K562 (cell line): ENCODE data around the gene ZNF513. TPM values are rescaled to one million over a fixed set of nuclear protein-coding genes. Genes with fewer than 3 reads are reported as not detected.

Source experiments
- CBX3 ChIP-seq, 2 experiments: IDR thresholded peaks; 1 replicate in 1 of 2; 2 replicates in 1 of 2; pipeline ENCODE4 v1.6.1; 2012; ENCODE audit warnings: inconsistent platforms in 2 of 2, low read length in 2 of 2, borderline replicate concordance in 1 of 2, control low read depth in 1 of 2
- CCAR2 ChIP-seq: fragments of 200-400 bp; formaldehyde crosslinking; IDR thresholded peaks from 2 replicates; pipeline ENCODE4 v1.6.1; 2017; ENCODE audit warnings: mild to moderate bottlenecking, low read depth, low read length
- CEBPG ChIP-seq, 3 experiments: fragments of 200-800 bp in 1 of 3; sonication (Bioruptor generic) in 1 of 3; sonication (generic) in 1 of 3; formaldehyde crosslinking in 1 of 3; IDR thresholded peaks in 2 of 3; conservative IDR thresholded peaks in 1 of 3; 2 replicates each; pipeline versions ENCODE4 v1.6.1 to v1.8.0; 2016 to 2022; ENCODE audit warnings: missing compliant biosample characterization in 2 of 3, missing genetic modification characterization in 2 of 3, mild to moderate bottlenecking in 1 of 3, missing genetic modification reagents in 1 of 3
- CHAMP1 ChIP-seq: fragments of 450-650 bp; IDR thresholded peaks from 2 replicates; pipeline ENCODE4 v1.6.1; 2016; ENCODE audit warnings: mild to moderate bottlenecking
- GABPA ChIP-seq: fragments of 200-800 bp; sonication (Bioruptor generic); conservative IDR thresholded peaks from 2 replicates; pipeline ENCODE4 v1.6.1; 2016; ENCODE audit warnings: low read depth, missing genetic modification characterization, missing compliant biosample characterization
- IRF1 ChIP-seq: sonication (generic); formaldehyde crosslinking; IDR thresholded peaks from 2 replicates; pipeline ENCODE4 v1.8.0; 2022; ENCODE audit warnings: missing genetic modification reagents, mild to moderate bottlenecking, borderline replicate concordance
- MCM5 ChIP-seq: fragments of 450-650 bp; IDR thresholded peaks from 2 replicates; pipeline ENCODE4 v1.6.1; 2016; ENCODE audit warnings: low read depth
- NRF1 ChIP-seq, 2 experiments: fragments of 450-650 bp; IDR thresholded peaks in 1 of 2; conservative IDR thresholded peaks in 1 of 2; 2 replicates each; pipeline ENCODE4 v1.6.1; 2014; ENCODE audit warnings: mild to moderate bottlenecking in 2 of 2
- OTX1 ChIP-seq: fragments of 450-650 bp; formaldehyde crosslinking; IDR thresholded peaks from 2 replicates; pipeline ENCODE4 v1.4.0; 2022; ENCODE audit warnings: mild to moderate bottlenecking
- POLR2A ChIP-seq: fragments of 450-650 bp; conservative IDR thresholded peaks from 2 replicates; pipeline ENCODE4 v1.6.1; 2016
- POLR2B ChIP-seq: fragments of 450-650 bp; IDR thresholded peaks from 2 replicates; pipeline ENCODE4 v1.6.1; 2018; ENCODE audit warnings: low read depth; ENCODE audit not compliant: partially characterized antibody
- SUPT5H ChIP-seq: fragments of 450-650 bp; IDR thresholded peaks from 2 replicates; pipeline ENCODE4 v1.6.1; 2016
- THRB ChIP-seq: fragments of 450-650 bp; formaldehyde crosslinking; conservative IDR thresholded peaks from 2 replicates; pipeline ENCODE4 v1.4.0; 2022; ENCODE audit warnings: mild to moderate bottlenecking, missing genetic modification characterization
- ZNF140 ChIP-seq: fragments of 250-450 bp; sonication (Bioruptor Pico); IDR thresholded peaks from 2 replicates; pipeline ENCODE4 v1.8.0; 2021; ENCODE audit warnings: moderate library complexity, mild to moderate bottlenecking, inconsistent platforms
- ZNF165 ChIP-seq: fragments of 250-450 bp; sonication (Bioruptor Pico); IDR thresholded peaks from 2 replicates; pipeline ENCODE4 v1.4.0; 2020; ENCODE audit warnings: borderline replicate concordance
- ZNF311 ChIP-seq: fragments of 250-450 bp; sonication (Bioruptor Pico); IDR thresholded peaks from 2 replicates; pipeline ENCODE4 v1.4.0; 2020; ENCODE audit warnings: mild to moderate bottlenecking, moderate library complexity
- ZNF778 ChIP-seq: fragments of 450-650 bp; formaldehyde crosslinking; IDR thresholded peaks from 2 replicates; pipeline ENCODE4 v1.4.0; 2020; ENCODE audit warnings: mild to moderate bottlenecking, moderate library complexity
- polyA plus RNA-seq, 8 experiments: library from polyadenylated mRNA; depleted of rRNA in 4 of 8; stranded (reverse) in 5 of 8; unstranded in 3 of 8; fragments of >200 nt; fragmentation: Nextera tagmentation in 2 of 8; fragmentation: Illumina TruSeq in 1 of 8; extraction: Ambion mirVana in 2 of 8; extraction: Trizol in 1 of 8; gene quantifications; 2 replicates each; pipeline versions ENCODE4 v1.2.1 to v1.2.3, GENCODE V29; 2011 to 2014; ENCODE audit warnings: inconsistent platforms in 1 of 8, missing spikeins in 1 of 8
- total RNA-seq, 7 experiments: library from RNA; depleted of rRNA in 6 of 7; stranded (reverse); fragments of >200 nt in 6 of 7; fragmentation: Illumina TruSeq in 2 of 7; extraction: Trizol in 2 of 7; gene quantifications; 2 replicates each; pipeline versions ENCODE4 v1.2.1 to v1.2.3, GENCODE V29; 2011 to 2021; ENCODE audit warnings: low replicate concordance in 1 of 7
- TF ChIP-seq, protein P1 (sequence below): sonication (generic); formaldehyde crosslinking; IDR thresholded peaks from 2 replicates; pipeline ENCODE4 v1.9.0; 2022; ENCODE audit warnings: mild to moderate bottlenecking, missing genetic modification reagents
- TF ChIP-seq, protein P2 (sequence below), 2 experiments: fragments of 450-650 bp; IDR thresholded peaks; 2 replicates each; pipeline ENCODE4 v1.6.1; 2018; ENCODE audit warnings: mild to moderate bottlenecking in 2 of 2, low read depth in 1 of 2; ENCODE audit not compliant: partially characterized antibody in 2 of 2

ZNF513 gene
- total and polyA plus RNA-seq, 9 of the 15 experiments (the other 6 are each of a cell fraction or from before 2014, with no cell fraction given), result 0.04 to 13.6 (median 4.4) TPM

DNA sequence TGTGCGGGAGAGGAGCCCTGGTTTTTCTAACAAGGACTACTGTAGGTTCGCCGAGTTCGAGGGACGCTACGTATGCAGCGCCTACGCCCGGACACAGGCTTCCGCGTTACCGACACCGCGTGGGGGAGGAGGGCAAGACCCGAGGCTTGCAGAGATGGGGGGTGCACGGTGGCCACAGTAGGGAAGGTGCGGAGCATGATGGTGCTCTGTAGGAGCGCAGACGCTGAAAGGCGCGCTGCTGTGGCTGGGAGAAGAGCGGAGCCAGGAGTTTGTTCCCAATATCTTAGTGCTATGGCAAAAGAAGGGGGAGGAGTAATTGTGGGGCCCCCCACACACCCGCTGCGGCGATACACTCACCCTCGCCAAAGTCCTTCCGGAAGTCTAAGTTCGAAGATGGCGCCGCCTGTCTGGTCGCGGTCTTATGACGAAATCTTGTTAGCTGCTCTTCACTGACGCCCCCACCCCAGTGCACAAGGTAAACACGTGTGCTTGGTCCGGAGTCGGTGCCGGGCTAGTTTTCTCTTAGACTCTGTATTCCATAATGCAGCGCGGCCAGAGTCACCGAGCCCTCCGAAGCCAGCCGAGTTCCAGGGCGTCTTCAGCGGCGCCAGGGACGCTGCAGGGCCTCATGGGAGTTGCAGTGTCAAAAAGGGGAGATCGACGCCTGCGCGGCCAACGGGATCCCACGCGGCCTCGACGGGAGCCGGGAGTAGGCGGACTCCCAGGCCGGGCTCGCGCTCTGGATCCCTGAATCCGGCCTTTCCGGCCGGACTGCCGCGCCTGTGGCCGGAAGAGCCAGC is 24.0 kb downstream of the ZNF513 start, which contains the start of gene GTF3C2 (continued):
- TF ChIP-seq IRF1 (CRISPR knock-in tag) (no peak), ZNF778 (CRISPR knock-in tag) (no peak), ZNF165 (CRISPR knock-in tag) (no peak), POLR2B (peak; percentile 71), CBX3 (IDR thresholded peaks at IDR 0.05; ENCODE audit: borderline replicate concordance in 1 of 2, low read length in 2 of 2) (no peak; a peak in 1 of 3 replicates), GABPA (tag) (peak; percentile 92), OTX1 (CRISPR knock-in tag) (no peak), ZNF311 (no peak), MCM5 (no peak), ZNF140 (CRISPR knock-in tag) (no peak), POLR2A (peak; percentile 88), THRB (no peak), NRF1 (conservative IDR thresholded peaks at IDR 0.05 in 1 of 2, IDR thresholded peaks at IDR 0.05 in 1 of 2) (peak; percentile 91 to 93), CEBPG (CRISPR knock-in tag; IDR thresholded peaks at IDR 0.05) (no peak), CEBPG (tag; conservative IDR thresholded peaks at IDR 0.05 in 1 of 2, IDR thresholded peaks at IDR 0.05 in 1 of 2) (peak; percentile 69 to 89; a peak in 3 of 4 replicates), CHAMP1 (no peak), CCAR2 (no peak), SUPT5H (peak; percentile 74)
- TF ChIP-seq, protein P1, sequence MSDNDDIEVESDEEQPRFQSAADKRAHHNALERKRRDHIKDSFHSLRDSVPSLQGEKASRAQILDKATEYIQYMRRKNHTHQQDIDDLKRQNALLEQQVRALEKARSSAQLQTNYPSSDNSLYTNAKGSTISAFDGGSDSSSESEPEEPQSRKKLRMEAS (CRISPR knock-in tag), result peak; percentile 91
- TF ChIP-seq, protein P2, sequence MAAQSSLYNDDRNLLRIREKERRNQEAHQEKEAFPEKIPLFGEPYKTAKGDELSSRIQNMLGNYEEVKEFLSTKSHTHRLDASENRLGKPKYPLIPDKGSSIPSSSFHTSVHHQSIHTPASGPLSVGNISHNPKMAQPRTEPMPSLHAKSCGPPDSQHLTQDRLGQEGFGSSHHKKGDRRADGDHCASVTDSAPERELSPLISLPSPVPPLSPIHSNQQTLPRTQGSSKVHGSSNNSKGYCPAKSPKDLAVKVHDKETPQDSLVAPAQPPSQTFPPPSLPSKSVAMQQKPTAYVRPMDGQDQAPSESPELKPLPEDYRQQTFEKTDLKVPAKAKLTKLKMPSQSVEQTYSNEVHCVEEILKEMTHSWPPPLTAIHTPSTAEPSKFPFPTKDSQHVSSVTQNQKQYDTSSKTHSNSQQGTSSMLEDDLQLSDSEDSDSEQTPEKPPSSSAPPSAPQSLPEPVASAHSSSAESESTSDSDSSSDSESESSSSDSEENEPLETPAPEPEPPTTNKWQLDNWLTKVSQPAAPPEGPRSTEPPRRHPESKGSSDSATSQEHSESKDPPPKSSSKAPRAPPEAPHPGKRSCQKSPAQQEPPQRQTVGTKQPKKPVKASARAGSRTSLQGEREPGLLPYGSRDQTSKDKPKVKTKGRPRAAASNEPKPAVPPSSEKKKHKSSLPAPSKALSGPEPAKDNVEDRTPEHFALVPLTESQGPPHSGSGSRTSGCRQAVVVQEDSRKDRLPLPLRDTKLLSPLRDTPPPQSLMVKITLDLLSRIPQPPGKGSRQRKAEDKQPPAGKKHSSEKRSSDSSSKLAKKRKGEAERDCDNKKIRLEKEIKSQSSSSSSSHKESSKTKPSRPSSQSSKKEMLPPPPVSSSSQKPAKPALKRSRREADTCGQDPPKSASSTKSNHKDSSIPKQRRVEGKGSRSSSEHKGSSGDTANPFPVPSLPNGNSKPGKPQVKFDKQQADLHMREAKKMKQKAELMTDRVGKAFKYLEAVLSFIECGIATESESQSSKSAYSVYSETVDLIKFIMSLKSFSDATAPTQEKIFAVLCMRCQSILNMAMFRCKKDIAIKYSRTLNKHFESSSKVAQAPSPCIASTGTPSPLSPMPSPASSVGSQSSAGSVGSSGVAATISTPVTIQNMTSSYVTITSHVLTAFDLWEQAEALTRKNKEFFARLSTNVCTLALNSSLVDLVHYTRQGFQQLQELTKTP (IDR thresholded peaks at IDR 0.05; ENCODE audit: low read depth in 1 of 2, partially characterized antibody in 2 of 2), result peak; percentile 71 to 95
